ENCODE data around the gene TARBP1.
"Not testable (repeated sequence)": the region's sequence is repeated elsewhere in the genome, so short reads cannot be mapped to it uniquely, and the experiment has no call there.

The TARBP1 gene

GRCh38 chr1:234504251-234504650 is 25.3 kb upstream of the TARBP1 start:
- DNase-seq, result not testable (repeated sequence)

- DNase-seq, result no peak
Observed at GRCh38 chr1:234503193-234504050, 24.4 kb upstream of the TARBP1 start.

- no peak for DNase-seq
Observed at GRCh38 chr1:234502785-234503184, 23.8 kb upstream of the TARBP1 start.

- DNase-seq, result no peak
Observed at GRCh38 chr1:234500269-234500668, 21.3 kb upstream of the TARBP1 start.

- no peak for DNase-seq
Observed at GRCh38 chr1:234499943-234500245, 20.9 kb upstream of the TARBP1 start.

- peak; percentile 88 for DNase-seq
Observed at GRCh38 chr1:234499119-234499942, 20.4 kb upstream of the TARBP1 start.

GRCh38 chr1:234498448-234499118 is 19.6 kb upstream of the TARBP1 start:
- no peak for DNase-seq

- DNase-seq, result no peak
Observed at GRCh38 chr1:234497589-234497988, 18.6 kb upstream of the TARBP1 start.

GRCh38 chr1:234495231-234495990 is 16.4 kb upstream of the TARBP1 start:
- DNase-seq, result no peak

GRCh38 chr1:234494049-234494448 is 15.1 kb upstream of the TARBP1 start:
- DNase-seq, result no peak

GRCh38 chr1:234490793-234491479 is 12.0 kb upstream of the TARBP1 start:
- DNase-seq, result no peak

GRCh38 chr1:234489698-234490077 is 10.7 kb upstream of the TARBP1 start:
- no peak for DNase-seq

GRCh38 chr1:234489007-234489697 is 10.2 kb upstream of the TARBP1 start:
- DNase-seq, result no peak

GRCh38 chr1:234488054-234489006 is 9.4 kb upstream of the TARBP1 start:
- no peak for DNase-seq

GRCh38 chr1:234486858-234487840 is 8.2 kb upstream of the TARBP1 start:
- no peak for DNase-seq

GRCh38 chr1:234484991-234485739 is 6.2 kb upstream of the TARBP1 start:
- no peak for DNase-seq

- DNase-seq, result no peak
Observed at GRCh38 chr1:234484218-234484617, 5.2 kb upstream of the TARBP1 start.

GRCh38 chr1:234481771-234482170 is 2.8 kb upstream of the TARBP1 start:
- DNase-seq, result no peak

All from GOT3 (cell line).